HCT116 (cell line): ENCODE data around the gene MZB1. TPM values are rescaled to one million over a fixed set of nuclear protein-coding genes. Genes with fewer than 3 reads are reported as not detected.

Experiments used
- ATAC-seq: fragments of 200-7000 bp; cut with Tn5 transposase; 2 replicates; pipeline ENCODE4 v1.9.1; 2020; ENCODE audit warnings: mild to moderate bottlenecking, moderate library complexity
- BruUV-seq: library from RNA; stranded (reverse); fragments of 400-500 nt; replicated peaks from 2 replicates; lab custom pipeline; 2021; lab: Mats Ljungman, UMichigan
- CTCF ChIA-PET: fragments of 300-600 bp; sonication (Branson Sonifier 250); formaldehyde crosslinking; loops from one replicate; lab custom pipeline; 2021; ENCODE audit warnings: antibody characterized with exemption; lab: Charles Lee
- POLR2A ChIA-PET: fragments of 300-600, 350-600 bp; sonication (Branson Sonifier 250); formaldehyde crosslinking; loops from one replicate; lab custom pipeline; 2021; ENCODE audit warnings: antibody characterized with exemption; lab: Charles Lee
- RAD21 ChIA-PET, 2 experiments: fragments of 300-600 bp; sonication (Branson Sonifier 250); formaldehyde crosslinking; loops; one replicate each; lab custom pipeline; 2023; ENCODE audit warnings: low total read pairs in 2 of 2; ENCODE audit not compliant: uncharacterized antibody in 2 of 2, unreplicated experiment in 2 of 2, low non-redundant PET in 1 of 2; lab: Charles Lee
- DNase-seq: peaks from one replicate; pipeline ENCODE4 v3.0.0-alpha.2; 2010; ENCODE audit warnings: low read depth, low spot score
- H2AFZ ChIP-seq: fragments of 200-600 bp; shearing (Covaris generic), sonication (generic); 2 replicates; pipeline ENCODE4 v1.6.1; 2017; ENCODE audit warnings: low read depth, mixed run types, mixed read lengths, antibody characterized with exemption, low read length; ENCODE audit not compliant: poor library complexity, severe bottlenecking
- H3K27ac ChIP-seq: 2 replicates; pipeline ENCODE4 v1.5.1; 2012; ENCODE audit warnings: low read depth, low read length
- H3K27me3 ChIP-seq: fragments of 200-600 bp; sonication (generic); 2 replicates; pipeline ENCODE4 v1.6.1; 2016; ENCODE audit warnings: mixed run types, low read length, mixed read lengths; ENCODE audit not compliant: insufficient read depth
- H3K36me3 ChIP-seq, 2 experiments: fragments of 200-500 bp in 1 of 2; fragments of 200-600 bp in 1 of 2; sonication (Bioruptor generic) in 1 of 2; sonication (generic) in 1 of 2; 2 replicates each; pipeline versions ENCODE4 v1.5.1 to v1.6.1; 2014 to 2016; ENCODE audit warnings: low read length in 2 of 2, inconsistent platforms in 1 of 2, mixed read lengths in 1 of 2, mixed run types in 1 of 2; ENCODE audit not compliant: insufficient read depth in 2 of 2, control insufficient read depth in 1 of 2
- H3K4me1 ChIP-seq, 2 experiments: fragments of 200-600 bp in 1 of 2; sonication (generic) in 1 of 2; 2 replicates each; pipeline versions ENCODE4 v1.5.1 to v1.6.1; 2012 to 2017; ENCODE audit warnings: low read length in 2 of 2, inconsistent platforms in 1 of 2, mild to moderate bottlenecking in 1 of 2, mixed read lengths in 1 of 2, mixed run types in 1 of 2, moderate library complexity in 1 of 2; ENCODE audit not compliant: insufficient read depth in 2 of 2, control insufficient read depth in 1 of 2
- H3K4me2 ChIP-seq: fragments of 200-600 bp; sonication (generic); 2 replicates; pipeline ENCODE4 v1.6.1; 2017; ENCODE audit warnings: mixed run types, low read length, mixed read lengths
- H3K4me3 ChIP-seq, 2 experiments: fragments of 200-600 bp in 1 of 2; sonication (generic) in 1 of 2; replicated peaks in 1 of 2; 2 replicates each; pipeline ENCODE4 v1.5.1; 2011 to 2016; ENCODE audit warnings: low read length in 2 of 2, control low read depth in 1 of 2, low read depth in 1 of 2, mild to moderate bottlenecking in 1 of 2, mixed read lengths in 1 of 2, mixed run types in 1 of 2
- H3K79me2 ChIP-seq: fragments of 200-600 bp; sonication (generic); 2 replicates; pipeline ENCODE4 v1.6.1; 2017; ENCODE audit warnings: mild to moderate bottlenecking, mixed run types, low read length, moderate library complexity, mixed read lengths; ENCODE audit not compliant: insufficient read depth
- H3K9ac ChIP-seq: fragments of 200-600 bp; sonication (generic); 2 replicates; pipeline ENCODE4 v1.6.1; 2016; ENCODE audit warnings: low read length, mixed read lengths
- H3K9me2 ChIP-seq: fragments of 200-600 bp; sonication (generic), shearing (Covaris generic); 2 replicates; pipeline ENCODE4 v1.6.1; 2017; ENCODE audit warnings: mixed run types, mild to moderate bottlenecking, moderate library complexity; ENCODE audit not compliant: insufficient read depth
- H3K9me3 ChIP-seq, 2 experiments: fragments of 200-500 bp in 1 of 2; fragments of 200-600 bp in 1 of 2; sonication (Bioruptor generic) in 1 of 2; sonication (generic) in 1 of 2; 2 replicates each; pipeline ENCODE4 v1.6.1; 2014 to 2017; ENCODE audit warnings: low read length in 2 of 2, mixed read lengths in 2 of 2, inconsistent platforms in 1 of 2, low read depth in 1 of 2, mild to moderate bottlenecking in 1 of 2, mixed run types in 1 of 2, moderate library complexity in 1 of 2; ENCODE audit not compliant: control insufficient read depth in 1 of 2, insufficient read depth in 1 of 2
- H4K20me1 ChIP-seq: fragments of 200-600 bp; sonication (generic), shearing (Covaris generic); 2 replicates; pipeline ENCODE4 v1.6.1; 2017; ENCODE audit warnings: mixed run types, mild to moderate bottlenecking, moderate library complexity; ENCODE audit not compliant: insufficient read depth
- EGR1 ChIP-seq: IDR thresholded peaks from 2 replicates; pipeline ENCODE4 v1.6.1; 2012; ENCODE audit warnings: low read depth
- EZH2phosphoT487 ChIP-seq: fragments of 200-600 bp; IDR thresholded peaks from 2 replicates; pipeline ENCODE4 v1.6.1; 2018; ENCODE audit warnings: antibody characterized with exemption, borderline replicate concordance
- SP1 ChIP-seq: IDR thresholded peaks from 2 replicates; pipeline ENCODE4 v1.6.1; 2012; ENCODE audit warnings: low read depth
- TCF7L2 ChIP-seq: IDR thresholded peaks from 2 replicates; pipeline ENCODE4 v1.7.0; 2011; ENCODE audit warnings: borderline replicate concordance, inconsistent platforms; ENCODE audit not compliant: insufficient read depth, insufficient read length; ENCODE audit errors: extremely low read depth
- ZBTB33 ChIP-seq: IDR thresholded peaks from 2 replicates; pipeline ENCODE4 v1.6.1; 2011; ENCODE audit warnings: mild to moderate bottlenecking, low read length, moderate library complexity; ENCODE audit not compliant: insufficient replicate concordance; ENCODE audit errors: extremely low read depth
- ZFX ChIP-seq: fragments of 450-650 bp; IDR thresholded peaks from 2 replicates; pipeline ENCODE4 v1.6.1; 2017
- intact Hi-C: fragments of 100-400 bp; cut with micrococcal nuclease; formaldehyde crosslinking; loops from 2 replicates; pipeline ENCODE4 v1.10.0; 2022
- total RNA-seq: library from RNA; stranded (reverse); gene quantifications from one replicate; pipeline ENCODE4 v1.2.1, GENCODE V29; 2021; ENCODE audit not compliant: unreplicated experiment

MZB1 gene
- total RNA-seq, 1 experiment from 2014 or later, result 0.81 TPM

- CTCF ChIA-PET, result no interaction called here
- BruUV-seq, result TSS peak; percentile 19
- no peaks in the 10 kb centered on the region for H3K9me3 ChIP-seq
- POLR2A ChIA-PET, result no interaction called here
- no peaks in the 10 kb centered on the region for H4K20me1 ChIP-seq
- no peak overlapping the region for H3K9ac ChIP-seq
- no peak overlapping the region for H3K27ac ChIP-seq
- H3K4me3 ChIP-seq, result no peak overlapping the region
- H3K36me3 ChIP-seq, result peaks cover 18 to 21% of the 10 kb centered on the region in 2 experiments; a peak in 3 of 4 replicates
- no peaks in the 10 kb centered on the region for H3K4me1 ChIP-seq
- H3K4me2 ChIP-seq, result no peak overlapping the region
- no peak for TF ChIP-seq ZFX
- no peak for TF ChIP-seq SP1
- TF ChIP-seq TCF7L2, result no peak
- no peak for DNase-seq
- RAD21 ChIA-PET, result no interaction called here
- peaks cover 44% of the 10 kb centered on the region for H3K79me2 ChIP-seq
- intact Hi-C loops, result no loop called here
- no peaks in the 10 kb centered on the region for H3K27me3 ChIP-seq
- no peak for ATAC-seq
- H2AFZ ChIP-seq, result no peak overlapping the region
- H3K9me2 ChIP-seq, result no peaks in the 10 kb centered on the region
Measured at GRCh38 chr5:139364466-139364865, 25.2 kb downstream of the MZB1 start.

DNA sequence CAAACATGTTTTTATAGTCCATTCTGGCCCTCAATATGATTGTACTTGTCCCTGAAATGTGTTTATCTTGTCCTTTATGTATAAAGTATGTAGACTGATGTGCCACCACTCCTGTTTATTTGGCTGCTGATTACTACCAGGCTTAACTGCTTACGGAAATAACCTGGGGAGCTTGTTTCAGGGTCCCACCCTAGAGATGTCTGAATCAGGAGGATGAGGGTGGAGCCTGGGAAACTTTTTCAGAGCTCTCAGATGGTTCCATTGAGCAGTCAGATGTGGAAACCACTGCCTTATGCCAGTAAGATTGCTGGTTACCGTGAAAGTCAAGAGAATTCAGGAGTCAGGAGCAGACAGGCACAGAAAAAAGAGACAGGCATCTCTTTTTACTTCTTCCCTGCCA, 25.8 kb downstream of the MZB1 start:
- DNase-seq (no peak), ATAC-seq (no peak)
- no peak overlapping the region for H3K27ac ChIP-seq
- no peaks in the 10 kb centered on the region for H3K27me3 ChIP-seq
- ChIA-PET POLR2A (no interaction called here), RAD21 (no interaction called here), CTCF (no interaction called here)
- BruUV-seq, result no TSS peak
- no peaks in the 10 kb centered on the region for H4K20me1 ChIP-seq
- no peaks in the 10 kb centered on the region for H3K9me3 ChIP-seq
- peaks cover 49% of the 10 kb centered on the region for H3K79me2 ChIP-seq
- no peak for TF ChIP-seq ZBTB33
- TF ChIP-seq EZH2phosphoT487, result no peak
- TF ChIP-seq EGR1, result no peak
- no peak overlapping the region for H2AFZ ChIP-seq
- no peaks in the 10 kb centered on the region for H3K9me2 ChIP-seq
- H3K4me1 ChIP-seq, result no peaks in the 10 kb centered on the region
- H3K36me3 ChIP-seq, result peaks cover 17% of the 10 kb centered on the region in 2 experiments; a peak in 3 of 4 replicates
- no peak overlapping the region for H3K4me2 ChIP-seq
- intact Hi-C loops, result no loop called here
- no peak overlapping the region for H3K4me3 ChIP-seq
- H3K9ac ChIP-seq, result no peak overlapping the region
